GM21447 (cell line): Measurements from ENCODE around the gene ECHDC1.
"Not testable (repeated sequence)": the region's sequence is repeated elsewhere in the genome, so short reads cannot be mapped to it uniquely, and the experiment has no call there.

ENCODE experiments used
- ATAC-seq: cut with Tn5 transposase; IDR thresholded peaks from one replicate; pipeline ENCODE4 v1.9.1; 2021; ENCODE audit not compliant: unreplicated experiment

ECHDC1 gene, protein sequence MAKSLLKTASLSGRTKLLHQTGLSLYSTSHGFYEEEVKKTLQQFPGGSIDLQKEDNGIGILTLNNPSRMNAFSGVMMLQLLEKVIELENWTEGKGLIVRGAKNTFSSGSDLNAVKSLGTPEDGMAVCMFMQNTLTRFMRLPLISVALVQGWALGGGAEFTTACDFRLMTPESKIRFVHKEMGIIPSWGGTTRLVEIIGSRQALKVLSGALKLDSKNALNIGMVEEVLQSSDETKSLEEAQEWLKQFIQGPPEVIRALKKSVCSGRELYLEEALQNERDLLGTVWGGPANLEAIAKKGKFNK

GRCh38 chr6:127342946-127343808, at the start of gene ECHDC1:
Gene ECHDC1 (minus strand): TSS chr6:127343609. CDS start chr6:127331028, 12,581 bp downstream.
- peak; percentile 66 for ATAC-seq

DNA sequence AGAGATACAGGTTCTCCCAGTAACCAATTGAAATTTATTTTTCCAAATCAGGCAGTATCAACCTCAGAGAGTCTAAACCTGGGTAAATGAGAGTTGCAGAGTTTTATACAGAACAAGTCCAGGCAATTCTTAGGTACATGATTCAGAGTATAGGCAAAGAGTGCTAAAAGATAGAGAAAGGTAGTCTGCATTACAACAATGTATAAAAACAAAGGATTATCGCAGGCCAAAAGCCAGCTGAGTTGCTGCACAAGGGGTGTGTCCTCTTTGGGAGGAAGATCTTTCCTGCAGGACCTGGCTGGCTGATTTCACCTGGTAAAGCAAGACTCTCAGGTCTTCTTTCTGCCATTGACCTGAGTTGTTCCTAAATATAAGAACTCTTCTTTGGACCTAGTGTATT, 48.9 kb upstream of the ECHDC1 start:
- ATAC-seq, result no peak

DNA sequence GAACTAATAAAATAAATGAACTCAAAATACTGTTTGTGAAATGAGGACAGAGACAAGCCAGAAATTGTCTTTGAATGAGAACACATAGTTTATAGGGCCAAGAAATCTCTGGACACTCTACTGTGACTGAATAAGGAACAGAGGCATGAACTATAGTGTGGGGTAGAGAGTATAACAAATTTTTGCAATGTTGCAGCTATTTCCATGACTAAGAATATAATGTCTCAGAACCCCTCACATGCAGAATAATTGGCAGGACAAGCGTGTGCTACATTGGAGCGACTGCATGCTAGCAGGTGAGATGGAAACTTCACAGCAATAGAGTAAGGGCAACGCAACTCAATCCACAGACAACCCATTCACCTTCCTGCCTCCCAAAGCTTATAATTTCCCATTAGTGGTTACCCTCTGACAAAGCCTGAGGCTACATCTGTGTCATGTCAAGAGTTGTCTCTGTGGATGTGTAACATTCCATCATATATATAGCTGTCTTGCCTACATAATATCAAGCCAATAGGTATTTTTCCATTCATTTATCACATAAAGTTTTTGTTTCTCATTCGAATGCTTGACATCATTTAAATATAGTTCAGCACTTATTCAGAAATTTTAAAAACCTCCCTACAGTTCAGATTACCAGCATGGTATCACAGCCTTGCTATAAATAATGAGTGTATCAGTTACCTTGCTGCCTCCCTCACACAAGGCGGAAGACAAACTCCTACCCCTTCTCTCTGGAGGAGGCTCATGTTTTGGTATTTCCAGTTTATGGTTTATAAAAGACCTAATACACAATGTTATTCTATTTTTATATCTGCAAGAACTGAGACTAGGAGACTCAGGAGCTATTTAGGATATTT, 47.9 kb upstream of the ECHDC1 start:
- ATAC-seq, result no peak

GRCh38 chr6:127389706-127390105, 46.3 kb upstream of the ECHDC1 start:
- no peak for ATAC-seq

- ATAC-seq, result no peak
Observed at GRCh38 chr6:127385668-127386430, 42.4 kb upstream of the ECHDC1 start.

GRCh38 chr6:127384848-127385247, 41.4 kb upstream of the ECHDC1 start:
- ATAC-seq, result not testable (repeated sequence)

GRCh38 chr6:127383988-127384387, 40.6 kb upstream of the ECHDC1 start:
- no peak for ATAC-seq

DNA sequence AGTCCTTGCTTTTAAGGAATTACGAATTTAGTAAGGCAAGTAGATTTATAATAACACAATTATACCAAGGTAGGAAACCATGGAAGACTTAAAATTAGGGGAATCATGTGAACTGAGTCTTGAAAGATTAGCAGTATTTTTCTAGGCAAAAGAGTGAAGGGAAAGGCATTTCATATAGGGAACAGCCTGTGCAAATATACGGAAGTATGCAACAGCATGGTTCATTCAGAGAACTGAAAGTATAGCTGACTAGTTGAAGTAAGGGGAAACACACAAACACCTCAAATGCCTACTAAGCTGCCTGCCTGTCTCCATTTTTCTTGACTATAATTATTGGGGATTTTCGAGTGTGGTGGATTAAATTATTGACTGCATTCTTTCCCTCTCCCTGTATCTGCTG, 39.0 kb upstream of the ECHDC1 start:
- ATAC-seq, result no peak

DNA sequence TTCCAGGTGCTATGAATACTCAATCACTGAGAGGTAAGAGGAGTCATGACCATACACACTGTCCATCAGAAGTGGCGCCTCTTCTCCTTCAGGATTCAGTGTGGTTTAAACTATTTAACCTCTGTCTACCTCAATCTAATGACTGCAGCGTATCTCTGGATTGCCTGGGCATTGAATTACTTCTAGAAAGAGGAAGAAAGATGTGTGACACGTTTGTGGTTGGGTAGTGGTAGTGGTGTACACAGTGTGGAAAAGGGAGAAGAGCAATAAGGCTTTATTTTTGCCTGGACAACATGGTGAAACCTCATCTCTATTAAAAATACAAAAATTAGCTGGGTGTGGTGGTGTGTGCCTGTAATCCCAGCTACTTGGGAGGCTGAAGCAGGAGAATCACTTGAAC, 38.0 kb upstream of the ECHDC1 start:
- no peak for ATAC-seq

DNA sequence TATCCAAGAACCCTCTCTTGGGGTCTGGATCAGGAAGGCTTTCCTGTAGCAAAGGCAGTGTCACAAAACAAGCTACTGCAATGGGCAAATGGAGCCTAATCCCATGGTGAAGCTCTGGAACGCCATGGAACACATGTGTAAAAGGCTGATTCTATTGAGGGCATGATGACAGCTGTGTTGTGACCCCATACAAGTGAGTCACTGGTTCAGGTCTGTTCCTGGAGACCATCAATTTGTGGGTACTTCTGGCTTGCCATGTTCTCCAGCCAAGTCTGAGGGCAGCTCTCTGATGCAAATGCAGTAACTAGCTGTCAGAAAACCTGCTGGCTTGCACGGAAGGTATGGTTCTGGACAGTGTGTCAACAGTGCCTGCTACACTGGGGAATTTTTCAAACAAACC, 33.3 kb upstream of the ECHDC1 start:
- ATAC-seq, result no peak

DNA sequence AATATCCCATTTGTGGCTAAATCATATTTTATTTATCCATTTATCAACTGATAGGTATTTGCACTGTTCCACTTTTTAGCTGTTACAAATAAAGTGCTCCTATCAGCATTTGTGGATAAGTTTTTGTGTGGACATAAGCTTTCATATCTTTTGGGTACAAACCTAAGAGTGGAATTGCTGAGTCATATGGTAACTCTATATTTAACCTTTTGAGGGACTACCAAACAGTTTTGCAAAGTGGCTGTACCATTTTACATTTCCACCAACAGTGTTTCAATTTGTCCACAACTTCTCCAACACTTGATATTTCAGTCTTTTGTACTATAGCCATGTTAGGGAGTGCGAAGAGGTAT, 23.6 kb upstream of the ECHDC1 start:
- ATAC-seq, result no peak

DNA sequence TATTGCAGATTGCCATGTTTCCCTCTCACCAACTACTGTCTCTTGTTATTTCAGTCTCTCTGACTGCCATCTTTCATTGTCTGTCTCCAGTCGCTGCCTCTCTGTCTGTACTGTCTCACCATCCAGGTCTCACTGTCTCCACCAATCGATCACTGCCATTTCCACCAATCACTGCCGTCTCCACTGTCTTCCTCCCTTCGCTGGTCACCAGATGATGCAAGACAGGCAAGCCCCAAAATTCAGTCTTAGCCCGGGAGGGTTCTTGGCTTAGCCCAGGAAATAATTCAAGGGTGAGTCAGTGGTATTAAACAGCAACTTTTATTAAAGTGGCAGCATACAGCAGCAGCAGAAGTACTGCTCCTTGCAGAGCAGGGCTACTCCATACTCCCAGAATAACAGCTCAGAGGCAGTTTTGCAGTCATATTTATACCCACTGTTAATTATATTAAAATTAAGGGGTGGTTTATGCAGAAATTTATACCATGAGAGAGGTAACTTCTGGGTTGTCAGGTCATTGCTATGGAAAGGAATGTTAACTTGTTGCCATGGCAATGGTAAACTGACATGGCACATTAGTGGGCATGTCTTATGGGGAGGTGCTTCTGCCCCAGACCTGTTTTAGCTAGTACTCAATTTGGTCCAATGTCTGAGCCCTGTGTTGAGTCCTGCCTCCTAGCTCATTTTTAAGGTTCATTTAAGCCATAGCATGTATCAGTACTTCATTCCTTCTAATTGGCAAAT, 23.0 kb upstream of the ECHDC1 start:
- ATAC-seq, result no peak

- ATAC-seq, result no peak
Observed at GRCh38 chr6:127365874-127366273, 22.5 kb upstream of the ECHDC1 start.

GRCh38 chr6:127352524-127352923, 9.1 kb upstream of the ECHDC1 start:
- no peak for ATAC-seq

GRCh38 chr6:127349980-127350379, 6.6 kb upstream of the ECHDC1 start:
- ATAC-seq, result no peak

GRCh38 chr6:127348028-127348661, 4.7 kb upstream of the ECHDC1 start:
- ATAC-seq, result no peak

DNA sequence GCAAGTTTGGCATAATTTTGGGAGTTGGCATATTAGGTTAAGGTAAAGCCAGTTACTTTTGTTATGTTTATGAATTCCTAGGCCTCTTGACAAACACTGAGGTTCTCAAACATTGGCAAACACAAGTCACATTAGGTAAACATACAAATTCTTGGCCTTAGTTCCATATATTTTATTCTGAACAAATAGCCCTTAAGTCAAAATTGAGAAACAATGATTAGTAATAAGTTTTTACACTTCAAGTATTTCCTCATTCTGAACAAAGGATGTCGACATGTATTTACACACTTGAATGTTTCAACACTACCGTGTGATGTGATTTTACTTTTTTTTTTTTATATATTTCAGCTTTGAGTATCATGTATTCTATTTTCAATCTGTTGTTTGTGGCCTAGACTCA, 3.8 kb upstream of the ECHDC1 start:
- ATAC-seq, result no peak

DNA sequence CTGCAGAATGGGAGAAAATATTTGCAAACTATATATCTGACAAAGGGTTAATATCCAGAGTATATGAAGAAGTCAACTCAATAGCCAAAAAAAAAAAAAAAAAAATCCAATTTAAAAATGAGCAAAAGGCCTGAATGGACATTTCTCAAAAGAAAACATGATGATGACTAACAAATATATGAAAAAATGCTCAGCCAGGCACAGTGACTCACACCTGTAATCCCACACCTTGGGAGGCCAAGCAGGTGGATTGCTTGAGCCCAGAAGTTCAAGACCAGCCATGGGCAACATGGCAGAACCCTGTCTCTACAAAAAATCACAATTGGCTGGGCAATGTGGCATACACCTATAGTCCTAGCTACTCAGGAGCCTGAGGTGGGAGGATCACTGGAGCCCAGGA, 2.1 kb upstream of the ECHDC1 start:
- no peak for ATAC-seq

DNA sequence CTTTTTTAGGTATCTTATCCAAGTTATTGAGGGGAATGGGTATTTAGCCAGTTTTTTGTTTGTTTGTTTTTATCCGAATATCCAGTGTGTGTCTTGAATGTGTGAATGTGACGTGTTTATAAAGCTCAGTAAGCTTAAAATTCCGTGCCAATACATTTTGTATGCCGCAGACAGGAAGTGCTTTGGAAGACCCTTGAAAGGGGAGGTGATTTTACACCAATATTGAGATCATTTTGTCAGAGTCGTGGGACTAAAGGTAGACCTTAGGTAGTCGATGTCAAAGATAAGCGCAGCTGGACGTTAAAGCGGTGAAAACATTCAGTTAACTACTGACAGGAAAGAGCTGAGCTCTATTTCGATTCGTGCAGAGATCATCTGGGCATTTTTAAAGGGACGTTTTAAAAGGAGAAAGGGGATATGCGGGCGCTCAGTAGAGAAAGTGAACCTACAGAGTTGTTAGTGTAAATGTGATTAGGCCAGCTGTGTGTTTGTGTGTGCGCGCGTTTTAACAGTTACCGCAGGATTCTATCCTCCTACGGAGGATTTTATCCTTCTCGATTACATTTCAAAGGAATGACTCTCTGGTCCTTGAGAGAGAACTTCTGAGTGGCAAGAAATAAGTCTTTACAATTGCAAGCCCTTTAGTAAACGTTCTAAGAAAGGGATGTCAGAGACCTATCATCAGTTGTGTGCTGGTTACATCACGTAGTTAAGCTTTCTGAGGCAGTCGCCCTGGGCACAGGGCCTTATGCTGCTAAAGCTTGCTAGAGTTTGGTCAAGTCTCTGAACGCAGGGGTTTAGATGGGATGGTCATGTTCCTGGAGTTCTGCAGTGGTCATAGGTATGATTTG, 625 bp upstream of the ECHDC1 start:
- ATAC-seq, result no peak
